RCC 7860 (cell line): ENCODE measurements around the gene SSR2.

Experiments
- DNase-seq: peaks from one replicate; pipeline ENCODE4 v3.0.0-alpha.2; 2015; ENCODE audit warnings: low spot score
- FAIRE-seq: peaks from 2 replicates; lab custom pipeline; 2012; peaks lifted over from hg19 to GRCh38; lab: Jason Lieb, UNC

SSR2 gene

GRCh38 chr1:155975375-155976061 lies 45.2 kb downstream of the SSR2 start:
- FAIRE-seq = no peak

DNA sequence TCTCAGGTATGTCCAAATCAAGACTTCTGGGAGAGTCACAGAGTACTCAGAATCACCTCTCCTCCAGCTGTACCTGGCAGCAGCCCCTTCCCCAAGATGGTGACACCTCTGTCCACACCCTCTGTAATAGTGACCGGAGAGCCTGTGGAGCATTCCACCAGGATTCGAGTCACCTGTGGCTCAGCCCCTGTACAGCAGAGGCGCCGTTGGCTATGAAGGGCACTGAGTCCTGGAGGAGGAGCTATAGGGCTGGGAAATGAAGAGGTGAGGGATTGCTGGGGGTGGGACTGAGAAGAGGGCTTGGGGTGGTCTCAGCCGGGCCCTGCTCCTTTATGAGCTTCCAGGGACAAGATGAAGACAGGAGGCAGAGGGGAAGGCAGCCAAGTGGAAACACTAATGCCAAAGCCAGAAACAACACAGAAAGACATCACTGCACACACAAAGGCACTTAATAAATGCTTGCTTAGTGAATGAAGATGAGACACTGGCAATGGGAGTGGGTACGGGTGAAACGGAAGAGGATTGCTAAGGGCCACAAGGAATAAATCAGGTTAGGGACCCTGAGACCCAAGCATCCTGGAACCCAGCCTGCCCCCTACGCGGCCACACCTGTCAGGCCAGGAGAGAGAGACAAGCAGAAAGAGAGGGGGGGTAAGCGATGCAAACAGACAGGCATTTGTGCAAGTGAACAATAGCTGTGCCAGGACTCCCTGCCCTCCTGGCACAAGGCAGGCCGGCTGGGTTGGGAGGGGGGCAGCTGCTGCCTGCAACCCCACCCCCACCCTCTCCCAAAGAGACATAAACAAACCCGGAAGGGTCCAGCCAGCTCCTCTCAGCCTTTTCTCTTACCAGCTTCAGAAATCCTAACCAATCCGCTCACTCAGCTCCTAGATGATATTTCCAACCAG lies 46.3 kb downstream of the SSR2 start:
- FAIRE-seq = no peak
- no peak for DNase-seq

More at GRCh38 chr1:155975375-155976061, 45.2 kb downstream of the SSR2 start:
- no peak for DNase-seq

GRCh38 chr1:155973723-155974122 lies 47.0 kb downstream of the SSR2 start:
- FAIRE-seq (no peak), DNase-seq (no peak)

DNA sequence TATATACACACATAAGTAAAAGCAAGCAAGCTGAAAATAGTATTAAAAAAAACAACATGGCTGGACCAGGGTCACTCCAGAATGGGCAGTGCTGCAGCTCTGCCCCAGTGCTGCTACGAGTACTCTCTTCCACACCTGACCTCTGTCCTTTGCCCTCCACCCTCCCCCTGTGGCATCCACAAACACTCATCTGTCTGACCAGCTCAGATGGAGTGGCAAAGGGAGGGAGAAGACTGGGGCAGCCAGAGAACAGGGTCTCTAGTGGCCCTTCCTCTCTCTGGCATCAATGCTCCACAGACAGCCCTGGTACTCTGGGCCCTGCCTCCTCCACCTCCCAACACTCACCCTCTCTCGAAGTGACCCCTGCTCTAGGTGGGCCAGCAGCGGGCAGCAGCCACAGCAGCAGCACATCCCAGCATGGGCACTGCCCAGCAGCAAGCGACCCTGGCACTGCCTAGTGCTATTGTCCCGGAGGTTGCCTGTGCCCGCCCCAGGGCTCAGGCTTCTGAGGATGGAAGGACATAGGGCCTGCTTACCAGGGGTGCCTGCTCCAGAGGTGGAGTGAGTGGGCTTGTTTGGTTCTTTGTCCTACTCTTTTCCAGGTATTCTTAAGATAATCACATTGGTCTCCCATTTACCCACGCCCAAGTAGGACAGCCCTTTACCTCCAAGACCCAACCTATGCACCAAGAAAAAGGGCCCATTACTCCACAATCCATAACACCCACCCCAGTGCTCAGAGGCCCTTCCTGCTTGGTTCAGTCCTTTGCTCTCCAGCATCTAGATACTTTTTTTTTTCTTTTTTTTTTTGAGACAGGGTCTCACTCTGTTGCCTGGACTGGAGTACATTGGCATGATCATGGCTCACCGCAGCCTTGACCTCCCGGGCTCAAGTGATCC lies 48.6 kb downstream of the SSR2 start:
- FAIRE-seq (no peak), DNase-seq (no peak)

DNA sequence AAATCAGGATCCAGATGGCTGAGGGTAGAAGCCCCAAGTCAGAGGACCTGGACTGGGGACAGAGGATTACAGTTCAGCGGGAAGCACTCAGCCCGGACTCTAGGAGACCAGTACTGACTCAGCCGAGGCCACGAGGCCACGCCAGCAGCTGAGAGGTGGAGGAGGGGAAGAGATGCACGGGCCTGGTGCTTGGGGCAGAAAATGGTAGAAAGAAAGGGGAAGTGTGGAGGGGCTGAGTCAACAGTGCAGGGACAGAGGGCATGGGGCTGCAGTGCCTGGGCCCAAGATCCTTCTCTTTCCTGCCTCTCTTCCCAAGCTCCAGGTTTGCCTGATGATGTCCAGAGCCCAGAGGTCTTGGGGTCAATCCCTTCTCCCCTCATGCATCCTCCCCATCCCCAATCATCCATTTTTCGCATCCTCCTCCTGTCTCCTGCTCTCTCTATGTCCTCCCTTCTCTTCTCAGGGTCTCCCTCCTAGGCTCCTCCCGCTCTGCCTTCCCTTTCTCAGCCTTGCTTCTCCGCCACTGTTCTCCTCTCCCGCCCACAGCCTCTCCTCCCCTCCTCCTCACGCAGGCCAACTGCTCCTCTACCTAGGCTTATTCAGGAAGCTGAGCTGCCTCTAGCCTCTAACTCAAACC lies 50.1 kb downstream of the SSR2 start:
- DNase-seq (peak; percentile 77), FAIRE-seq (peak; percentile 52)

- DNase-seq (no peak), FAIRE-seq (no peak)
Measured at GRCh38 chr1:155969377-155969791, 51.4 kb downstream of the SSR2 start.

DNA sequence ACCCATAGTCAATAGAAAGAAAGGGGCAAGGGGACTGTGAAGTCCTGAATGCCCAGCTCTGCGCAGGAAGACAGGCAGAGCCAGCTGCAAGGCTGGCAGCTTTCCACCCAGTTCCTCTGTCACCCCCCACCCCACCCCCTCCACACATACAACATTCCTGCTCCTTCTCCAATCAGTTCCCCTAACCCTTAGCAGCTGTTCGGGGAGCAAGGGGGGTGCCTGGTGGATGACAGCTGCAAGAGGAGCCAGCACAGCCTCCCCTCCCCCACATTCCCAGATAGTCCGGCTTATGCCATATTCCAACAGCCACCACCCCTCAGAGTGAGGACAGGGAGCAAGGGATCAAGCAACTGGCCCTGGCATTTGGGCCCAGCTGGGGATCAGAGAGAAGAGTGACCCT lies 52.1 kb downstream of the SSR2 start:
- no peak for DNase-seq
- FAIRE-seq = no peak

DNA sequence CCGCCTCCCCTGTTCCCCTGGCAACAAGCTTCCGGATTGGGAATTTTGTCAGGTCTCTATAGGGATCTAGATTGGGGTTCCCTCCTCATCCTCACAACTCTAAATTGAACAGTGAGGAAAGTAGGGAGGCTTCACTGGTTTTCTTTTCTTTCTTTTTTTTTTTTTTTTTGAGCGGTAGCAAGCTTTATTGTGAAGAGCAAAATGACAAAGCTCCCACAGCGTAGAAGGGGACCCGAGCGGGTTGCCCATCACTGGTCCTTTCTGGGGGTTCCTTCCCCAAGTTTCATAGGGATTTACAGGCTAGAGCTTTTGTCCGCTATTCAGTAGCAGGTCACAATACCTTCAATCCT lies 52.7 kb downstream of the SSR2 start:
- FAIRE-seq = no peak

DNA sequence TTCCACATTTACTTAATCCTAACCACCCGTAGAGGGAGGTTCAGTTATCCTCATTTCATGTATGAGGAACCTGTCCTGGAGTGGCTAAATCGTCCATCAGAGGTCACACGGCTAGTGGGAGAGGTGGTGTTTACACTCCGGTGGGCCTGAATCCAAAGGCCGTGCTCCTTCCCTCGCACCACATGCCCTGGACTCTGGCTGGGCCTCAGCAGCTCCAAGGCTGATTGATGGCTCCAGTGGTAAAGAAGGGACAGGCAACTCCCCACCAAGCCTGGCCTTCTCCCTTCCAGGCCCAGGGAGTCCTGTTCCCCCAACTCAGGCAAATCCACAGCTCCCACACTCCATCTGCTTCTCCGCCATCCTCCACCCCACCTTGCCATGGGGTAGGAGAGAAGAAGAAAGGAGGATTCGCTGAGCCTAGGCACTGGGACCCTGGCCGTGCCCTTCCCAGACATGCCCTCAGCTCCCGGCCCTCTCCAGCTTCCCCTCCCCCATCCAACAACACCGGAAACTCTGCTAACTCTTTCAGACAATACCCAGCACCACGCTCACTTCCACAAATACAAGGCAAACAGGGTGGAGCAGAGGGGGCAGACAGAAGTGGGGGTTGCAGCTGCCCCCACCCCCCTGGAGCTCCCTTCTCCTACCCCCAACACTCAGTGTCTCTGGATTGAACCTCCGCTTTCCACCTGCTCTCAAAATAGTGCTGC lies 53.3 kb downstream of the SSR2 start:
- no peak for FAIRE-seq
- DNase-seq = no peak

More for the DNA sequence above, 52.7 kb downstream of the SSR2 start:
- DNase-seq = no peak

- DNase-seq (no peak), FAIRE-seq (no peak)
Measured at GRCh38 chr1:155966750-155967149, 54.0 kb downstream of the SSR2 start.

DNA sequence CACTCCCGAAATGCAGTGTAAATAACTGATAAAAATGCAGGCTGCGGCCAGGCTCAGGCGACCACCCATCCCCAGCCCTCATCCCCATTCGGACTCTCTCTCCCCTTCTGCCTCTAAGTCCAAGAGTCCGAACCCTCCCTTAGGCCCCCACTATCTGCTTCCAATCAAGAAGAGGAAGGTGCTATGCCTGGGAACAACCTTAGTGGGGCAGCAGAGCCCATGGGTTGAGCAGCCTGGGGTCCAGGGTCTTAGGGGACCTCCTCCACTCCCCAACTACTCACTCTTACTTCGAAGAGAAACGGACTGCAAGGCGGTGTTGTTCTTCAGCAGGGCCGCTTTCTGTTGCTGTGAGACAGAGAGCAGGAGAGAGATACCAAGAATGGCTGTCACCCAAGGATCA lies 54.6 kb downstream of the SSR2 start:
- DNase-seq = no peak
- no peak for FAIRE-seq

DNA sequence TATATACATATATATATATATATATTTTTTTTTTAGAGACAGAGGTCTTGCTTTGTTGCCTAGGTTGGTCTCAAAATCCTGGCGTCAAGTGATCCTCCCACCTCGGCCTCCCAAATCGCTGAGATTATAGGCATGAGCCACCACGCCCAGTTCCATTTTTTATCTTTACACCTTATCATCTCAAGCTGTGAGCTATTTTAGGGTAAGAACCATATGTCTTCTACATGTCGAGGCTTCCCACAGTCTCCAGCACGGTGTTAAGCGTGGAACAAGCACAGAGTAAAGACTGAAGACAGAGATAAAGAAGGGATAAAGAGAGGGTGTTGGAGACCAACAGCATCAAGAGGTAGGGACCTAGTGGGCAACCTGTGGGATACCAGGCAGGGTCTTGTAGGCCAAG lies 56.6 kb downstream of the SSR2 start:
- no peak for FAIRE-seq

GRCh38 chr1:155962599-155963211 lies 58.0 kb downstream of the SSR2 start:
- DNase-seq (peak; percentile 63), FAIRE-seq (peak; percentile 31)

More for the DNA sequence above, 56.6 kb downstream of the SSR2 start:
- no peak for DNase-seq

GRCh38 chr1:155961937-155962336 lies 58.8 kb downstream of the SSR2 start:
- FAIRE-seq (peak; percentile 93), DNase-seq (peak; percentile 97)

DNA sequence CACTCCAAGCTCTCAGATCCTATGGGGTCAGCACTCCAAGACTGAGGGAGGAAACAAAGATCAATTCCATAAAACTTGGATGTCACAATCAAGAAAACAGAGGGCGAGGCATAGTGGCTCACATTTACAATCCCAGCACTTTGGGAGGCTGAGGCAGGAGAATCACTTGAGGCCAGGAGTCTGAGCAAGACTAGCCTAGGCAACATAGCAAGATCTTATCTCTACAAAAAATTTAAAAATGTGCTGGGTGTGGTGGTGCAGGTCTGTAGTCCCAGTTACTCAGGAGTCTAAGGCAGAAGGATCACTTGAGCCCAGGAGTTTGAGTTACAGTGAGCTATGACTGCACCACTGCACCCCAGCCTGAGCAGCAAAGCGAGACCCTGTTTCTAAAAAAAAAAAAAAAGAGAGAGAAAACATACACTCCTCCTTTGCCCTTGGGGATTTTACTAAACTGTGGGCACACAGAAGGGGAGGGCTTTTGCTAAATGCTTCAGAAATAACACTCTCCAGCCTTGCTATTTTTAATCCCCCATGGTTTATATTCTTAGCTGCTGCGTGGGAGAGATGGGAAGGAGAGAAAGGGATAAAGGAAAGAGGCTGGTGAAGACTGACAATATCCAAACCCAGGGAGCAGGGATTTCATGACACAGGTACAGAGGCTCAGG lies 60.5 kb downstream of the SSR2 start:
- FAIRE-seq (no peak), DNase-seq (no peak)
